DND-41 (cell line): Measurements from ENCODE around the gene ZNF697.

ENCODE experiments used
- ATAC-seq: fragments of 200-7000 bp; cut with Tn5 transposase; 3 replicates; pipeline ENCODE4 v1.9.1; 2021; ENCODE audit warnings: low read depth; ENCODE audit not compliant: insufficient read depth
- DNase-seq: peaks from one replicate; pipeline ENCODE4 v3.0.0-alpha.2; 2020
- H2AFZ ChIP-seq: 2 replicates; pipeline ENCODE4 v1.6.0; 2012; ENCODE audit warnings: low read depth, low read length
- H3K27ac ChIP-seq: 2 replicates; pipeline ENCODE4 v1.5.1; 2012; ENCODE audit warnings: low read length, inconsistent platforms
- H3K27me3 ChIP-seq: fragments of 200-600 bp; sonication (generic); 2 replicates; pipeline ENCODE4 v1.6.0; 2012; ENCODE audit warnings: low read length, mild to moderate bottlenecking, inconsistent platforms; ENCODE audit not compliant: insufficient read depth, poor library complexity
- H3K36me3 ChIP-seq: 2 replicates; pipeline ENCODE4 v1.5.1; 2012; ENCODE audit warnings: low read length, inconsistent platforms; ENCODE audit not compliant: insufficient read depth
- H3K4me1 ChIP-seq: 2 replicates; pipeline ENCODE4 v1.5.1; 2012; ENCODE audit warnings: mild to moderate bottlenecking, low read length; ENCODE audit not compliant: insufficient read depth
- H3K4me2 ChIP-seq: 2 replicates; pipeline ENCODE4 v1.6.0; 2012; ENCODE audit warnings: mild to moderate bottlenecking, moderate library complexity, low read length, inconsistent platforms; ENCODE audit not compliant: insufficient read depth
- H3K4me3 ChIP-seq, 2 experiments: fragments of 200-600 bp in 1 of 2; shearing (Covaris generic) in 1 of 2; 2 replicates each; pipeline ENCODE4 v1.5.1; 2012 to 2016; ENCODE audit warnings: inconsistent platforms in 2 of 2, low read length in 2 of 2, mild to moderate bottlenecking in 2 of 2, low read depth in 1 of 2, moderate library complexity in 1 of 2
- H3K79me2 ChIP-seq: 2 replicates; pipeline ENCODE4 v1.6.0; 2012; ENCODE audit warnings: low read length, inconsistent platforms; ENCODE audit not compliant: insufficient read depth
- H3K9ac ChIP-seq: 2 replicates; pipeline ENCODE4 v1.6.0; 2012; ENCODE audit warnings: low read depth, mild to moderate bottlenecking, inconsistent platforms, low read length, moderate library complexity
- H3K9me3 ChIP-seq: 2 replicates; pipeline ENCODE4 v1.5.1; 2012; ENCODE audit warnings: low read length, moderate library complexity, mild to moderate bottlenecking, inconsistent platforms; ENCODE audit not compliant: insufficient read depth, severe bottlenecking
- H4K20me1 ChIP-seq: 2 replicates; pipeline ENCODE4 v1.6.0; 2012; ENCODE audit warnings: low read length; ENCODE audit not compliant: insufficient read depth
- EZH2 ChIP-seq: IDR thresholded peaks from 3 replicates; pipeline ENCODE4 v1.6.1; 2012; ENCODE audit warnings: borderline replicate concordance, low read depth, mild to moderate bottlenecking, moderate library complexity, low read length, inconsistent platforms; ENCODE audit not compliant: severe bottlenecking
- TF ChIP-seq, protein P1 (sequence below): IDR thresholded peaks from 2 replicates; pipeline ENCODE4 v1.5.1; 2012; ENCODE audit warnings: borderline replicate concordance, low read length, moderate library complexity, mild to moderate bottlenecking; ENCODE audit not compliant: poor library complexity, severe bottlenecking; ENCODE audit errors: extremely low read depth

ZNF697 gene

DNA sequence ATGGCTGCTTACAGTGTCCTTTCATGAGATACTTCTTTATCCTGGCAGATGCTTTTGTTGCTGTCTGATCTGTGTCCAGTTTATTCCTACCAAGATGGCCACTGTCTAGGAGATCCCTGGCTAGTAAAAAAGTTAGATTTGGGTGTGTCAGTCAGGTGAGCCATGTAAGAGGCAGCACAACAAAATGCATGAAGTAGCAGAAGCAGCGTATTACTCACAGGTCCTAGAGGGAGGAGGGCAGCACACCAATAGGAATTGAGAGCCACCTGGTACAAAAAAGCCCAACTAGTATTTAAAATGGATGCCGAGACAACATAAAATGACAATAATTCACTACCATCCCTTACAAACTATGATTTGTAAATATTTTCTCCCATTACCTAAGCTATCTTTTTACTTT is 22.8 kb upstream of the ZNF697 start:
- Histone ChIP-seq H3K9me3 (no peaks in the 10 kb centered on the region), H2AFZ (no peak overlapping the region), H3K27ac (no peak overlapping the region), H3K4me1 (no peaks in the 10 kb centered on the region), H3K36me3 (no peaks in the 10 kb centered on the region), H3K9ac (no peak overlapping the region), H3K4me2 (no peak overlapping the region), H4K20me1 (no peaks in the 10 kb centered on the region), H3K79me2 (no peaks in the 10 kb centered on the region), H3K27me3 (peaks cover 9% of the 10 kb centered on the region), H3K4me3 (no peak overlapping the region)
- no peak for DNase-seq
- TF ChIP-seq EZH2, result no peak
- TF ChIP-seq, protein P1, sequence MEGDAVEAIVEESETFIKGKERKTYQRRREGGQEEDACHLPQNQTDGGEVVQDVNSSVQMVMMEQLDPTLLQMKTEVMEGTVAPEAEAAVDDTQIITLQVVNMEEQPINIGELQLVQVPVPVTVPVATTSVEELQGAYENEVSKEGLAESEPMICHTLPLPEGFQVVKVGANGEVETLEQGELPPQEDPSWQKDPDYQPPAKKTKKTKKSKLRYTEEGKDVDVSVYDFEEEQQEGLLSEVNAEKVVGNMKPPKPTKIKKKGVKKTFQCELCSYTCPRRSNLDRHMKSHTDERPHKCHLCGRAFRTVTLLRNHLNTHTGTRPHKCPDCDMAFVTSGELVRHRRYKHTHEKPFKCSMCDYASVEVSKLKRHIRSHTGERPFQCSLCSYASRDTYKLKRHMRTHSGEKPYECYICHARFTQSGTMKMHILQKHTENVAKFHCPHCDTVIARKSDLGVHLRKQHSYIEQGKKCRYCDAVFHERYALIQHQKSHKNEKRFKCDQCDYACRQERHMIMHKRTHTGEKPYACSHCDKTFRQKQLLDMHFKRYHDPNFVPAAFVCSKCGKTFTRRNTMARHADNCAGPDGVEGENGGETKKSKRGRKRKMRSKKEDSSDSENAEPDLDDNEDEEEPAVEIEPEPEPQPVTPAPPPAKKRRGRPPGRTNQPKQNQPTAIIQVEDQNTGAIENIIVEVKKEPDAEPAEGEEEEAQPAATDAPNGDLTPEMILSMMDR, result no peak
- ATAC-seq, result no peak

DNA sequence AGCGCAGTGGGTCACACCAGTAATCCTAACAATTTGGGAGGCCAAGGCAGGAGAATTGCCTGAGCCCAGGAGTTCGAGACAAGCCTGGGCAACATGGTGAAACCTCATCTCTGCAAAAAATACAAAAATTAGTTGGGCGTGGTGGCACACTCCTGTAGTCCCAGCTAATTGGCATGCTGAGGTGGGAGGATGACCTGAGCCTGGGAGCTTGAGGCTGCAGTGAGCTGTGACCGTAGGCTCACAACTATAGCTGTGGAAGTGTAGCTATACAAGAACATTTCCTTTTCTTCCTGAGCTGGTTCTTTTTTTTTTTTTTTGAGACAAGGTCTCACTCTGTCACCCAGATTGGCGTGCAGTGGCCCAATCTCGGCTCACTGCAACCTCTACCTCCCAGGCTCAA is 19.1 kb upstream of the ZNF697 start:
- ATAC-seq (no peak), DNase-seq (no peak)
- no peaks in the 10 kb centered on the region for H4K20me1 ChIP-seq
- H3K27ac ChIP-seq, result no peak overlapping the region
- no peak overlapping the region for H2AFZ ChIP-seq
- TF ChIP-seq EZH2, result no peak
- TF ChIP-seq, protein P1, result no peak
- H3K36me3 ChIP-seq, result no peaks in the 10 kb centered on the region
- no peaks in the 10 kb centered on the region for H3K79me2 ChIP-seq
- H3K4me2 ChIP-seq, result no peak overlapping the region
- no peak overlapping the region for H3K9ac ChIP-seq
- no peaks in the 10 kb centered on the region for H3K9me3 ChIP-seq
- H3K27me3 ChIP-seq, result peaks cover 18% of the 10 kb centered on the region
- no peaks in the 10 kb centered on the region for H3K4me1 ChIP-seq
- no peak overlapping the region for H3K4me3 ChIP-seq

DNA sequence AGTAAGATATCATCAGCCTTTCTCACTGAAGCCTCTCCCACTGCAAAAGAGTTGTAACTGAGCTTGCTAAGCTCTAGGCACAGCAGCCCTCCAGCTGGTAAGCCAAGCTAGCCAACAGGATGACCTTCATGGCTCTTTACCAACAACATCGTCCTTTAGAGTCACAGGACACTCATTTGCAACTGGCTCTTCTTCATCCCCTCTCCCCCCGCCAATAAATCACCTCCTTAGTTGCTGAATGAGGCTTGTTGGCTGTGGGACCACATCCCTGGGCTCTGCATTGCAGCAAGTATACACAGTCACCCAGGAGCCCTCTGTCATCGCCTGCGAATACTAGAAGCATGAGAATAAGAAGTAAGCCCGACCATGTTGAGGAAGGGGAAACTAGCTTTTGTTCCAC is 16.0 kb upstream of the ZNF697 start:
- no peaks in the 10 kb centered on the region for H3K36me3 ChIP-seq
- no peak overlapping the region for H3K9ac ChIP-seq
- H3K9me3 ChIP-seq, result no peaks in the 10 kb centered on the region
- no peak overlapping the region for H2AFZ ChIP-seq
- H3K4me2 ChIP-seq, result no peak overlapping the region
- no peaks in the 10 kb centered on the region for H4K20me1 ChIP-seq
- DNase-seq, result no peak
- TF ChIP-seq, protein P1, result no peak
- TF ChIP-seq EZH2, result no peak
- H3K79me2 ChIP-seq, result no peaks in the 10 kb centered on the region
- H3K27ac ChIP-seq, result no peak overlapping the region
- no peak for ATAC-seq
- no peaks in the 10 kb centered on the region for H3K4me1 ChIP-seq
- H3K27me3 ChIP-seq, result peaks cover 29% of the 10 kb centered on the region
- no peak overlapping the region for H3K4me3 ChIP-seq

- no peaks in the 10 kb centered on the region for H3K9me3 ChIP-seq
- no peak overlapping the region for H2AFZ ChIP-seq
- no peak overlapping the region for H3K9ac ChIP-seq
- TF ChIP-seq, protein P1, result no peak
- TF ChIP-seq EZH2, result no peak
- H3K36me3 ChIP-seq, result no peaks in the 10 kb centered on the region
- no peaks in the 10 kb centered on the region for H3K4me1 ChIP-seq
- H4K20me1 ChIP-seq, result no peaks in the 10 kb centered on the region
- peaks cover 29% of the 10 kb centered on the region for H3K27me3 ChIP-seq
- ATAC-seq (no peak), DNase-seq (no peak)
- H3K79me2 ChIP-seq, result no peaks in the 10 kb centered on the region
- no peak overlapping the region for H3K4me2 ChIP-seq
- H3K4me3 ChIP-seq, result no peak overlapping the region
- H3K27ac ChIP-seq, result no peak overlapping the region
Measured at GRCh38 chr1:119662034-119662437, 14.0 kb upstream of the ZNF697 start.
